Gastrocnemius medialis (tissue), 4 donors: ENCODE results near the gene ASAP2. TPM values are rescaled to one million over a fixed set of nuclear protein-coding genes. Genes with fewer than 3 reads are reported as not detected.

ENCODE experiments used
- ATAC-seq, 2 donors: fragments of 150-250 bp; one replicate each; pipeline ENCODE4 v1.9.1; 2016
- DNase-seq, 2 donors: peaks; one replicate each; pipeline ENCODE4 v3.0.0-alpha.2; 2019
- H3K27ac ChIP-seq, 4 donors: fragments of 200-600 bp; sonication (generic); 1 replicate in 1 of 4; 2 replicates in 3 of 4; pipeline ENCODE4 v1.5.1; 2016 to 2018; ENCODE audit warnings: mild to moderate bottlenecking in 2 of 4, moderate library complexity in 1 of 4
- H3K27me3 ChIP-seq, 3 donors: fragments of 200-600 bp; sonication (generic) in 2 of 3; 1 replicate in 1 of 3; 2 replicates in 2 of 3; pipeline versions ENCODE4 v1.5.1 to v1.6.0; 2016 to 2019; ENCODE audit warnings: mild to moderate bottlenecking in 1 of 3, moderate library complexity in 1 of 3
- H3K36me3 ChIP-seq, 2 donors: fragments of 200-600 bp; sonication (generic) in 1 of 2; one replicate each; pipeline ENCODE4 v1.5.1; 2017 to 2018
- H3K4me1 ChIP-seq, 2 donors: fragments of 200-600 bp; sonication (generic) in 1 of 2; one replicate each; pipeline ENCODE4 v1.5.1; 2016 to 2017; ENCODE audit warnings: mild to moderate bottlenecking in 2 of 2
- H3K4me3 ChIP-seq, 4 donors: fragments of 200-600 bp; sonication (generic) in 3 of 4; 1 replicate in 1 of 4; 2 replicates in 3 of 4; pipeline ENCODE4 v1.5.1; 2016 to 2019; ENCODE audit warnings: mild to moderate bottlenecking in 2 of 4
- H3K9me3 ChIP-seq, 3 donors: fragments of 200-600 bp; sonication (generic) in 2 of 3; 1 replicate in 1 of 3; 2 replicates in 2 of 3; pipeline ENCODE4 v1.5.1; 2016 to 2019
- CTCF ChIP-seq, 5 experiments: fragments of 450-650 bp in 3 of 5; fragments of 200-600 bp in 2 of 5; sonication (generic) in 2 of 5; IDR thresholded peaks in 4 of 5; conservative IDR thresholded peaks in 1 of 5; 1 replicate in 4 of 5; 2 replicates in 1 of 5; pipeline ENCODE4 v1.5.1; 2016 to 2019; ENCODE audit warnings: antibody characterized with exemption in 5 of 5, mild to moderate bottlenecking in 3 of 5, moderate library complexity in 3 of 5
- POLR2A ChIP-seq, 2 donors: fragments of 450-650 bp; IDR thresholded peaks; one replicate each; pipeline ENCODE4 v1.6.1; 2017; ENCODE audit warnings: antibody characterized with exemption in 2 of 2, mild to moderate bottlenecking in 2 of 2, moderate library complexity in 2 of 2
- in situ Hi-C, 4 donors: fragments of 200-750 bp; cut with MboI; loops; one replicate each; pipeline versions ENCODE4 v1.15.0 to v1.8.0; 2017; ENCODE audit warnings: low sequenced_read_pairs in 4 of 4
- intact Hi-C: fragments of 100-400 bp; cut with DNase I; formaldehyde crosslinking; loops from one replicate; pipeline ENCODE4 v1.15.1; 2023; ENCODE audit warnings: low total_unique reads
- total RNA-seq, 4 donors: library from RNA; depleted of rRNA; stranded (reverse); fragments of >200 nt; gene quantifications; one replicate each; pipeline versions ENCODE4 v1.1.0 to v1.2.3, GENCODE V29; 2016

Gene ASAP2
- total RNA-seq, 4 donors from 2014 or later: 1.9 to 4.0 (median 3.4) TPM

DNA sequence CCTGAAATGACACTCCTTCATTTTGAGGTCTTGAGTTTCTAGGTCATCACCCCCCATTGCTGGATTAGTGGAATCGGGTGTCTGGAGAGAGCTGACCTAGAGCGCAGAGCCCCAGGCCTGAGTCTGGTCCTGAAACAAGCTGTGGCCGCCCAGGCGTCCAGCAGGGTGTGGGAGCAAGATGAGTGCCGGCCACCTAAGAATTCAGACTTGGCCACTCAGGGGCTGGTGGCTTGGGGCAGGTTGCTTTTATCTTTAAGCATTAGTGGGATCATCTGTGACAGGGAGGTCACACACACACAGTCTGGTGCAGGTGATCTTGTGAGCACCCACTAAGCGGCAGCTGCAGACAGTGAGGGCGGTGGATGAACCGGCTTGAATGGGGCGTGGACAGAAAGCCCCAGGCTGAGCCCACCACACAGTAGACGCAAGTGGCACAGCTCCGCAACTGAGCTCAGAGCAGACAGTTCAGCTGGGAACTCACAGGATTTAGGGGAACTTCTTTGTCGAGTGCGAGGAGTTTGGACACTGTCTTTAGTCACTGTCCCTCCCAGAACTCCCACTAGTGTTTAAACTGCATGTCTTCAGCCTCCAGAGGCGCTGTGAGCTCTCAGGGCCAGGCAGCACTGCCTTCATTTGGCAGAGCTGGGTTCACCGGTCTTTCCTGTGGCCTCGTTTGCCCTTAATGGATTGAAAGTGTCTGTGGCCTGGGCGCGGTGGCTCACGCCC, 195.2 kb downstream of the ASAP2 start:
- TF ChIP-seq CTCF (IDR thresholded peaks at IDR 0.05 in 4 of 5, conservative IDR thresholded peaks at IDR 0.05 in 1 of 5) (no peak), POLR2A (IDR thresholded peaks at IDR 0.05) (no peak)
- in situ Hi-C loops (no loop called here), intact Hi-C loops (no loop called here)
- no peaks in the 10 kb centered on the region for H3K9me3 ChIP-seq
- no peak overlapping the region for H3K4me3 ChIP-seq
- no peaks in the 10 kb centered on the region for H3K27me3 ChIP-seq
- no peak for ATAC-seq
- no peak for DNase-seq
- H3K27ac ChIP-seq: no peak overlapping the region
- H3K4me1 ChIP-seq: no peaks in the 10 kb centered on the region
- no peaks in the 10 kb centered on the region for H3K36me3 ChIP-seq

GRCh38 chr2:9403924-9404323, 197.3 kb downstream of the ASAP2 start:
- no peaks in the 10 kb centered on the region for H3K9me3 ChIP-seq
- no peaks in the 10 kb centered on the region for H3K27me3 ChIP-seq
- in situ Hi-C loops: no loop called here
- intact Hi-C loops: no loop called here
- no peaks in the 10 kb centered on the region for H3K4me1 ChIP-seq
- H3K4me3 ChIP-seq: no peak overlapping the region
- DNase-seq: no peak
- H3K27ac ChIP-seq: no peak overlapping the region
- TF ChIP-seq CTCF (IDR thresholded peaks at IDR 0.05 in 4 of 5, conservative IDR thresholded peaks at IDR 0.05 in 1 of 5) (no peak), POLR2A (IDR thresholded peaks at IDR 0.05) (no peak)
- H3K36me3 ChIP-seq: peaks cover 0 to 4% of the 10 kb centered on the region in 2 donors
- ATAC-seq: no peak

DNA sequence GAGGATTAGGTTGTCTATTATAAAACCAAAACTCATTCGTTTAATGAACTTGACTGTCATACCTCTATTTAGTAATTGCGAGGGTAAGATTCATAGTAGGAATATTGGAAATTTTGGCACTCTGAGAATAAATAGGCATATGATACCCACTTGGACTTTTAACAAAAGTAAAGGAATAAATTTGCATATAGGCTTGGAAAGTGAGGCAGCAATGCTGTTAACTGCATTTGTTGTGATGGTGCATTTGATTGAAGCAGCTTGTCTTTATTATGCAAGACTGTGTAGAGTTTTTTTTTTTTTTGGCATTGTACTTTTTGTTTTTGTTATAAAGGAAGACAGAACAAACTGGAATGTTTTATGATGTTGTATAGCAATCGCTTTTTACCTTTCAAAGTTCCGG, 197.8 kb downstream of the ASAP2 start:
- DNase-seq (no peak), ATAC-seq (no peak)
- Histone ChIP-seq H3K4me1 (no peaks in the 10 kb centered on the region), H3K27me3 (no peaks in the 10 kb centered on the region), H3K4me3 (no peak overlapping the region), H3K36me3 (peaks cover 0 to 4% of the 10 kb centered on the region in 2 donors), H3K27ac (no peak overlapping the region), H3K9me3 (no peaks in the 10 kb centered on the region)
- TF ChIP-seq POLR2A (IDR thresholded peaks at IDR 0.05) (no peak), CTCF (IDR thresholded peaks at IDR 0.05 in 4 of 5, conservative IDR thresholded peaks at IDR 0.05 in 1 of 5) (no peak)
- in situ Hi-C loops: no loop called here
- intact Hi-C loops: no loop called here

DNA sequence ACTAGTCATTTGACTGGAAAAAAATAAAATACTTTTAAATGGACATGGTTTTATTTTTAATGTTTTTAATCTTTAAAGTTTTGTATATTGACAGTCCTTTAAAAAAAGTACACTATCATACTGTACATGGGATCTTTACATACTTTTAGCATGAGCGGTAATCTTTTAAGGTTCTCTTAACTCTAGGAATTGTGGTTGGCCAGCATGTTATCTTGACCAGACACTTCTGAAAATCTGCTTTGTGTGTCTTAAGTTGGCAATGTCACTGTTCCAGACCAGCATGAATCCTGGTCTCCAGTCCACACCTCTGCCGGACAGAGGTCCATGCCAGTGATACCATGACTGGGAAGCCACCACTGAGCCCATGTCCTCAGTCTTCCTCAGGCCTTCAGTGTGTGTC, 199.0 kb downstream of the ASAP2 start:
- Histone ChIP-seq H3K9me3 (no peaks in the 10 kb centered on the region), H3K4me1 (no peaks in the 10 kb centered on the region), H3K4me3 (no peak overlapping the region), H3K36me3 (peaks cover 0 to 12% of the 10 kb centered on the region in 2 donors), H3K27me3 (no peaks in the 10 kb centered on the region), H3K27ac (no peak overlapping the region)
- TF ChIP-seq POLR2A (IDR thresholded peaks at IDR 0.05) (no peak), CTCF (IDR thresholded peaks at IDR 0.05 in 4 of 5, conservative IDR thresholded peaks at IDR 0.05 in 1 of 5) (no peak)
- DNase-seq (no peak), ATAC-seq (no peak)
- in situ Hi-C loops: no loop called here
- intact Hi-C loops: no loop called here
